Suprapubic skin (tissue), 4 donors: ENCODE data around the gene CCT6B. TPM values are rescaled to one million over a fixed set of nuclear protein-coding genes. Genes with fewer than 3 reads are reported as not detected.

Experiments
- DNase-seq, 2 donors: peaks; one replicate each; pipeline ENCODE4 v3.0.0-alpha.2; 2019; ENCODE audit warnings: low spot score in 2 of 2
- H3K27ac ChIP-seq: fragments of 200-600 bp; sonication (generic); one replicate; pipeline ENCODE4 v1.5.1; 2019
- H3K27me3 ChIP-seq: fragments of 200-600 bp; sonication (generic); one replicate; pipeline ENCODE4 v1.5.1; 2019
- H3K36me3 ChIP-seq: fragments of 200-600 bp; sonication (generic); one replicate; pipeline ENCODE4 v1.5.1; 2019
- H3K4me1 ChIP-seq: fragments of 200-600 bp; sonication (generic); one replicate; pipeline ENCODE4 v1.5.1; 2019
- H3K4me3 ChIP-seq: fragments of 200-600 bp; sonication (generic); one replicate; pipeline ENCODE4 v1.5.1; 2019; ENCODE audit warnings: mild to moderate bottlenecking
- H3K9me3 ChIP-seq: fragments of 200-600 bp; sonication (generic); one replicate; pipeline ENCODE4 v1.5.1; 2019
- EP300 ChIP-seq: sonication (generic); formaldehyde crosslinking; IDR thresholded peaks from one replicate; pipeline ENCODE4 v1.6.1; 2017; ENCODE audit warnings: antibody characterized with exemption
- POLR2A ChIP-seq, 2 donors: fragments of 450-650 bp; IDR thresholded peaks; one replicate each; pipeline ENCODE4 v1.6.1; 2017; ENCODE audit warnings: antibody characterized with exemption in 2 of 2, mild to moderate bottlenecking in 2 of 2, moderate library complexity in 2 of 2
- POLR2AphosphoS5 ChIP-seq, 3 donors: sonication (generic); formaldehyde crosslinking; IDR thresholded peaks; one replicate each; pipeline ENCODE4 v1.6.1; 2017; ENCODE audit warnings: antibody characterized with exemption in 3 of 3
- WGBS: methylation state at CpG from one replicate; pipeline ENCODE4 v1.1.5; 2018; 5-methylcytosine and 5-hydroxymethylcytosine counted together
- total RNA-seq, 4 donors: library from RNA; depleted of rRNA; stranded (reverse); fragments of >200 nt; gene quantifications; one replicate each; pipeline ENCODE4 v1.1.0, GENCODE V29; 2016
- TF ChIP-seq, protein P1 (sequence below), 2 donors: fragments of 200-600 bp in 1 of 2; fragments of 450-650 bp in 1 of 2; sonication (generic) in 1 of 2; IDR thresholded peaks; one replicate each; pipeline ENCODE4 v1.5.1; 2016 to 2019; ENCODE audit warnings: antibody characterized with exemption in 2 of 2, mild to moderate bottlenecking in 1 of 2, moderate library complexity in 1 of 2

Gene CCT6B, protein sequence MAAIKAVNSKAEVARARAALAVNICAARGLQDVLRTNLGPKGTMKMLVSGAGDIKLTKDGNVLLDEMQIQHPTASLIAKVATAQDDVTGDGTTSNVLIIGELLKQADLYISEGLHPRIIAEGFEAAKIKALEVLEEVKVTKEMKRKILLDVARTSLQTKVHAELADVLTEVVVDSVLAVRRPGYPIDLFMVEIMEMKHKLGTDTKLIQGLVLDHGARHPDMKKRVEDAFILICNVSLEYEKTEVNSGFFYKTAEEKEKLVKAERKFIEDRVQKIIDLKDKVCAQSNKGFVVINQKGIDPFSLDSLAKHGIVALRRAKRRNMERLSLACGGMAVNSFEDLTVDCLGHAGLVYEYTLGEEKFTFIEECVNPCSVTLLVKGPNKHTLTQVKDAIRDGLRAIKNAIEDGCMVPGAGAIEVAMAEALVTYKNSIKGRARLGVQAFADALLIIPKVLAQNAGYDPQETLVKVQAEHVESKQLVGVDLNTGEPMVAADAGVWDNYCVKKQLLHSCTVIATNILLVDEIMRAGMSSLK
- total RNA-seq, result 1 to 10 TPM in 3 of 4 donors, under 1 TPM in 1; 0.49 to 3.3 (median 1.5) TPM

DNA sequence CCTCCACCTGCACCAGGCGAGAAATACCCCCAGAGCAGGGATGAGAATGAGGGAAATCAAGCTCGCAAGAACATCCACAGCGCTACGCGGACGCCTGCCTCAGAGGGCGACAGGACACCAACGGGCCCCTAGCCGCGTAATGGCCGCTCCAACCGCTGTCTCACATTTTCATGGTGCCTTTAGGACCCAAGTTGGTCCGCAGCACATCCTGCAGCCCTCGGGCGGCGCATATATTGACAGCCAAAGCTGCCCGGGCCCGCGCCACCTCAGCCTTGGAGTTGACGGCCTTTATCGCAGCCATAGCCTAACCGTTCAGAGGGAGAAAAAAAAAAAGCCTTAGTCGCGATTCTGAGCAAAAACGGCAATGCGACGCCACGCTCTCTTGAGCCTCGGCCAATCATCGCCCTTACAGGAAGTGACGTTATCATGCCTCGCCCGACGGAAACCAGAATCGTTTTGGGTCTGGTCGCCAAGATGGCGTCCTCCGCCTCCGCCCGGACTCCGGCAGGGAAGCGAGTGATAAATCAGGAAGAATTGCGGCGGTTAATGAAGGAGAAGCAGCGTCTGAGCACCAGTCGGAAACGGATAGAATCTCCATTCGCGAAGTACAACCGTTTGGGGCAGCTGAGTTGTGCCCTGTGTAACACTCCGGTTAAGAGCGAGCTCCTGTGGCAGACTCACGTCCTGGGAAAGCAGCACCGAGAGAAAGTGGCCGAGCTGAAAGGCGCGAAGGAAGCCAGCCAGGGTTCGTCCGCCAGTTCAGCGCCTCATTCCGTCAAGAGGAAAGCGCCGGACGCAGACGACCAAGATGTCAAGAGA is at the start of gene CCT6B, which contains the start of gene ZNF830:
Gene CCT6B, minus strand, starts transcription at position 368 of the 819 bp plus-strand sequence. Its CDS starts 67 bp downstream, at position 301.
Gene ZNF830, plus strand, starts transcription at position 448 of the 819 bp plus-strand sequence. Its CDS starts 27 bp downstream, at position 475.
- H3K4me1 ChIP-seq, result peaks cover 23% of the 10 kb centered on the region
- TF ChIP-seq, protein P1, sequence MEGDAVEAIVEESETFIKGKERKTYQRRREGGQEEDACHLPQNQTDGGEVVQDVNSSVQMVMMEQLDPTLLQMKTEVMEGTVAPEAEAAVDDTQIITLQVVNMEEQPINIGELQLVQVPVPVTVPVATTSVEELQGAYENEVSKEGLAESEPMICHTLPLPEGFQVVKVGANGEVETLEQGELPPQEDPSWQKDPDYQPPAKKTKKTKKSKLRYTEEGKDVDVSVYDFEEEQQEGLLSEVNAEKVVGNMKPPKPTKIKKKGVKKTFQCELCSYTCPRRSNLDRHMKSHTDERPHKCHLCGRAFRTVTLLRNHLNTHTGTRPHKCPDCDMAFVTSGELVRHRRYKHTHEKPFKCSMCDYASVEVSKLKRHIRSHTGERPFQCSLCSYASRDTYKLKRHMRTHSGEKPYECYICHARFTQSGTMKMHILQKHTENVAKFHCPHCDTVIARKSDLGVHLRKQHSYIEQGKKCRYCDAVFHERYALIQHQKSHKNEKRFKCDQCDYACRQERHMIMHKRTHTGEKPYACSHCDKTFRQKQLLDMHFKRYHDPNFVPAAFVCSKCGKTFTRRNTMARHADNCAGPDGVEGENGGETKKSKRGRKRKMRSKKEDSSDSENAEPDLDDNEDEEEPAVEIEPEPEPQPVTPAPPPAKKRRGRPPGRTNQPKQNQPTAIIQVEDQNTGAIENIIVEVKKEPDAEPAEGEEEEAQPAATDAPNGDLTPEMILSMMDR (IDR thresholded peaks at IDR 0.05), result no peak
- TF ChIP-seq POLR2A (IDR thresholded peaks at IDR 0.05) (peak in 1 of 2 donors; percentile 82), POLR2AphosphoS5 (IDR thresholded peaks at IDR 0.05) (peak; percentile 17 to 96 (median 94))
- DNase-seq, result peak; percentile 96 to 97
- no peaks in the 10 kb centered on the region for H3K9me3 ChIP-seq
- peaks cover 26% of the 10 kb centered on the region for H3K36me3 ChIP-seq
- peak within 1 kb of the TSS; percentile 95 for H3K27ac ChIP-seq
- no peaks in the 10 kb centered on the region for H3K27me3 ChIP-seq
- under 1% methylated on average over 32 of the region's 65 CpGs for WGBS
- H3K4me3 ChIP-seq, result peak within 1 kb of the TSS; percentile 71

DNA sequence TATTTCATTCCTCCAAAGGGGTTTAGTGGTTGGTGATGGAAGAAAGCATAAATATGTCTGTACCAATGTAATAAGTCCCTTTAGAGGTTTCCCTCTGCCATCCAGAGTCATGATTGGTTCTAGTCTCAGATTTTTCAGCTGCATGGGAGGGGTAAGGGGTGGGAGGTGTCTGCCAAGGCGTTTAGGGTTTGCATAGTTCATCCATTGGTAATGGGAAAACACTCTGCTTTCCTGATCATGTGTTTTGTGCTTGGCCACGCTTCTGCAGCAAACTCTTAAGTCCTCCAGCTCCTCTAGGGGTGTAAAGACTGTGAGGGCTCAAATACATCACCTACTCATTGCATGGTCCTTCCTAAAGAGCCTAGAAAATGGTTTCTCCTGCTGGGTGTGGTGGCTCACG is 48.8 kb upstream of the CCT6B start:
- Histone ChIP-seq H3K4me3 (no peak overlapping the region), H3K4me1 (no peaks in the 10 kb centered on the region), H3K27me3 (no peaks in the 10 kb centered on the region), H3K9me3 (no peaks in the 10 kb centered on the region), H3K36me3 (peaks cover 43% of the 10 kb centered on the region), H3K27ac (no peak overlapping the region)
- TF ChIP-seq EP300, result no peak
- TF ChIP-seq, protein P1 (IDR thresholded peaks at IDR 0.05), result no peak
- TF ChIP-seq POLR2AphosphoS5 (IDR thresholded peaks at IDR 0.05), result no peak
- no peak for TF ChIP-seq POLR2A (IDR thresholded peaks at IDR 0.05)
- WGBS, result 69% methylated on average over 3 of the region's 3 CpGs
- no peak for DNase-seq

DNA sequence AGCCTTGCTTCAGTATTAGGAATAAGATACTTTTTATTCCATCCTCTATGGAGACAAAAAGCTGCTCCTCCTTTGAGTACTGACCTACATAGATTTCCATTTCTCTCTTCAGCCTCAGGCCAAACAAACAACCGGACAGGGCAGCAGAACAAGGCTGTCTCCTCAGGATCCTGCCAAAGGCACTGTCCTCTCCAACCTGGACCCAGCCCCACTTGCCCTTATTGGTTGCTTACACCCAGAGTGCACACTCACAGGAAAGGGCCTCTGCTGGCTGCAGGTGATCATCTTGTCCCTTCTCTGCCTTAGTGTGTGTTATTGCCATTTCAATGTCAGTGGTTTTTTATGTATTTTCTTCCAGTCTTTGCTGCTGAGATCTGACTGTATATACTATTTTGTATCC is 45.7 kb upstream of the CCT6B start:
- peaks cover 53% of the 10 kb centered on the region for H3K36me3 ChIP-seq
- no peak overlapping the region for H3K4me3 ChIP-seq
- DNase-seq, result no peak
- H3K27ac ChIP-seq, result no peak overlapping the region
- H3K27me3 ChIP-seq, result no peaks in the 10 kb centered on the region
- TF ChIP-seq, protein P1 (IDR thresholded peaks at IDR 0.05), result no peak
- no peak for TF ChIP-seq POLR2A (IDR thresholded peaks at IDR 0.05)
- no peaks in the 10 kb centered on the region for H3K4me1 ChIP-seq
- WGBS, result 63% methylated on average over 1 of the region's 1 CpG
- H3K9me3 ChIP-seq, result no peaks in the 10 kb centered on the region

DNA sequence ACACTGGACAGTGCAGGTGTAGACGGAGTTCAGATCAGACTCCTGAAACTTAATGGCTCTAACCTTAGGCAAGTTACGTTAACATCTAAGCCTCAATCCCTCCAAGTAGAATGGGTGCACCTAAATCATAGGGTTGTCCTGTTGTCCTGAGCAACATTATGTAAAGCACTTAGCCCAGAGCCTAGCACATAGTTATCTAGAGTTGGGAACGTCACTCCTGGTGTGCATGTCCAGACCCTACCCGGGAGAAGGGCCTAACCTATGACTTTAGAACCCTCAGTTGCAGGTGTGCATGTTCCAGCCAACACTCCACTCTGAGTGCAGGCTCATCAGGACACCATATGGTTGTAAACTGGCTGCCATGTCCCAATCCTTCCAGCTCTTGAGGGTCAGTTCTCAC is 45.1 kb upstream of the CCT6B start:
- Histone ChIP-seq H3K27ac (no peak overlapping the region), H3K4me3 (no peak overlapping the region), H3K4me1 (no peaks in the 10 kb centered on the region), H3K36me3 (peaks cover 53% of the 10 kb centered on the region), H3K9me3 (no peaks in the 10 kb centered on the region), H3K27me3 (no peaks in the 10 kb centered on the region)
- TF ChIP-seq POLR2AphosphoS5 (IDR thresholded peaks at IDR 0.05) (no peak), EP300 (no peak), POLR2A (IDR thresholded peaks at IDR 0.05) (no peak)
- TF ChIP-seq, protein P1 (IDR thresholded peaks at IDR 0.05), result no peak
- DNase-seq, result no peak
- 81% methylated on average over 4 of the region's 4 CpGs for WGBS
